ENCODE measurements around the gene FAM13A. TPM values are rescaled to one million over a fixed set of nuclear protein-coding genes. Genes with fewer than 3 reads are reported as not detected.
A peak's percentile ranks its signal among the peaks of the same experiment; 100 is the strongest.

FAM13A gene
- total and polyA plus RNA-seq, 10 of the 15 experiments (the other 5 are each of a cell fraction or from before 2014, with no cell fraction given): 0.05 to 1.8 (median 0.27) TPM; not detected in 1

DNA sequence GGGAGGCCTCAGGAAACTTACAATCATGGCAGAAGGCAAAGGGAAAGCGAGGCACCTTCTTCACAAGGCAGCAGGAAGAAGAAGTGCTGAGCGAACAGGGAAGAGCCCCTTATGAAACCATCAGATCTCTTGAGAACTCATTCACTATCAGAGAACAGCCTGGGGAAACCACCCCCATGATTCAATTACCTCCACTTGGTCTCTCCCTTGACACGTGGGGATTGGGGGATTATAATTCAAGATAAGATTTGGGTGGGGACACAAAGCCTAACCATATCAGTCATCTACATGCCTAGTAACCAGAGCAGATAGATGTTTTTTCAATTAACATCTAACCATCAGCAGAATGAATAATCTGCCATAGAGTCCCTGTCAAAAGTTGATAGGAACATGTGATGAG lies 30.4 kb downstream of the FAM13A start (continued):
- TF ChIP-seq, protein P1, sequence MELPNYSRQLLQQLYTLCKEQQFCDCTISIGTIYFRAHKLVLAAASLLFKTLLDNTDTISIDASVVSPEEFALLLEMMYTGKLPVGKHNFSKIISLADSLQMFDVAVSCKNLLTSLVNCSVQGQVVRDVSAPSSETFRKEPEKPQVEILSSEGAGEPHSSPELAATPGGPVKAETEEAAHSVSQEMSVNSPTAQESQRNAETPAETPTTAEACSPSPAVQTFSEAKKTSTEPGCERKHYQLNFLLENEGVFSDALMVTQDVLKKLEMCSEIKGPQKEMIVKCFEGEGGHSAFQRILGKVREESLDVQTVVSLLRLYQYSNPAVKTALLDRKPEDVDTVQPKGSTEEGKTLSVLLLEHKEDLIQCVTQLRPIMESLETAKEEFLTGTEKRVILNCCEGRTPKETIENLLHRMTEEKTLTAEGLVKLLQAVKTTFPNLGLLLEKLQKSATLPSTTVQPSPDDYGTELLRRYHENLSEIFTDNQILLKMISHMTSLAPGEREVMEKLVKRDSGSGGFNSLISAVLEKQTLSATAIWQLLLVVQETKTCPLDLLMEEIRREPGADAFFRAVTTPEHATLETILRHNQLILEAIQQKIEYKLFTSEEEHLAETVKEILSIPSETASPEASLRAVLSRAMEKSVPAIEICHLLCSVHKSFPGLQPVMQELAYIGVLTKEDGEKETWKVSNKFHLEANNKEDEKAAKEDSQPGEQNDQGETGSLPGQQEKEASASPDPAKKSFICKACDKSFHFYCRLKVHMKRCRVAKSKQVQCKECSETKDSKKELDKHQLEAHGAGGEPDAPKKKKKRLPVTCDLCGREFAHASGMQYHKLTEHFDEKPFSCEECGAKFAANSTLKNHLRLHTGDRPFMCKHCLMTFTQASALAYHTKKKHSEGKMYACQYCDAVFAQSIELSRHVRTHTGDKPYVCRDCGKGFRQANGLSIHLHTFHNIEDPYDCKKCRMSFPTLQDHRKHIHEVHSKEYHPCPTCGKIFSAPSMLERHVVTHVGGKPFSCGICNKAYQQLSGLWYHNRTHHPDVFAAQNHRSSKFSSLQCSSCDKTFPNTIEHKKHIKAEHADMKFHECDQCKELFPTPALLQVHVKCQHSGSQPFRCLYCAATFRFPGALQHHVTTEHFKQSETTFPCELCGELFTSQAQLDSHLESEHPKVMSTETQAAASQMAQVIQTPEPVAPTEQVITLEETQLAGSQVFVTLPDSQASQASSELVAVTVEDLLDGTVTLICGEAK (IDR thresholded peaks at IDR 0.05; ENCODE audit: borderline replicate concordance): no peak
- TF ChIP-seq MYC (IDR thresholded peaks at IDR 0.05; ENCODE audit: insufficient read depth, insufficient read length, insufficient replicate concordance, low read length, severe bottlenecking) (no peak), RUNX3 (IDR thresholded peaks at IDR 0.05; ENCODE audit: low read length) (no peak), JUND (IDR thresholded peaks at IDR 0.05; ENCODE audit: low read depth, low read length) (no peak), POLR2AphosphoS2 (IDR thresholded peaks at IDR 0.05; ENCODE audit: low read depth, low read length) (no peak)

DNA sequence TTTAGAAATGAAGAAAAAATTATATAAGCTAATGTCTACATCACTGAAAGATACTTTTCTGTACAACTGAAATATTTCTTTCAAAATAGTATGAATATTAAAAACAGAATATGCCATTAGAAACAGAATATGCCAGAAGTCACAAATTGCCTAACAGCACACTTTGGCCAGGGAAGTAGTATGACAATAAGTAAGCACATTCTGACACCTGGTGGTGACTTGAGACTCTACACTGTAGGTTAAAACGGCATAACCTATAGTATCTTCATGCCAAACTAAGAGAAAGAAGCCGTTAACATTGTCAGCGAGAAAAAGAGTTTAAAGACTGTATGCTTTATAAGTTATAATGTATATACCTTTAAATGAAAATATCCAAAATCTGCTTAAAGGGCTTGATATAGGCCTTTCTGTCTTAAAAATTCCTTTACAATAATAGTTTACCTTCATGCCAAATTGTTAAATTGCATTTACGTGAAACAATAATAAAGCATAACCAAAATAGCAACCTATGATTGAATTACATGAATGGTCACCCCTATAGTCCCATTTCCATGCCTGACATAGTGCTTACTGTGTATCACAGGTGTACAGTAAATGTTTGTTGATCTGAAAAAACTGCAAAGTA lies 32.8 kb downstream of the FAM13A start:
- CTCF ChIA-PET: interaction anchor here (0.6 to 10.4 kb wide), 57 partner anchors 10 to 805 kb away, joined by 3 to 433 read pairs (median 5); partner anchors contain the start of genes FAM13A, PYURF and TIGD2
- FAIRE-seq (peak; percentile 98), DNase-seq (ENCODE audit: low read depth, low spot score) (peak; percentile 47), ATAC-seq (peak; percentile 99)
- Histone ChIP-seq H4K20me1 (ENCODE audit: control insufficient read depth, insufficient read depth) (no peaks in the 10 kb centered on the region), H3K79me2 (ENCODE audit: control insufficient read depth, insufficient read depth, low read length) (no peaks in the 10 kb centered on the region), H3K9me3 (replicated peaks; ENCODE audit: control insufficient read depth, insufficient read depth, low read length) (no peaks in the 10 kb centered on the region), H3K4me3 (no peak overlapping the region), H3K36me3 (ENCODE audit: control insufficient read depth in 2 of 2, insufficient read depth in 2 of 2, low read length in 1 of 2) (no peaks in the 10 kb centered on the region), H3K9ac (ENCODE audit: control insufficient read depth, insufficient read depth, low read length) (no peak overlapping the region), H2AFZ (ENCODE audit: control insufficient read depth, low read depth, low read length) (no peak overlapping the region), H3K27me3 (replicated peaks in 1 of 2; ENCODE audit: control insufficient read depth in 2 of 2, insufficient read depth in 2 of 2, low read length in 1 of 2) (no peaks in the 10 kb centered on the region), H3K27ac (ENCODE audit: control insufficient read depth, insufficient read depth) (no peak overlapping the region), H3K4me1 (ENCODE audit: control insufficient read depth, insufficient read depth, low read length) (no peaks in the 10 kb centered on the region), H3K4me2 (ENCODE audit: control insufficient read depth, insufficient read depth) (no peak overlapping the region)
- 25% methylated on average over 4 of the region's 4 CpGs for WGBS (ENCODE audit: insufficient coverage, insufficient replicate concordance, low lambda C conversion rate, missing lambda C conversion rate)
- BruUV-seq (replicated peaks): no TSS peak
- SMC1A ChIA-PET (ENCODE audit: uncharacterized antibody, unreplicated experiment): interaction anchor here (0.6 to 10.4 kb wide), 52 partner anchors 10 to 806 kb away, joined by 3 to 401 read pairs (median 5); partner anchors contain the start of genes FAM13A and PYURF
- in situ Hi-C loops (cut with MboI) (loop anchor here (5.0 kb wide), 2 partner anchors 207 to 497 kb away; no protein-coding TSS in a partner anchor), intact Hi-C loops (cut with micrococcal nuclease; ENCODE audit: unreplicated experiment) (loop anchor here (1.0 to 5.0 kb wide), 5 partner anchors 87 to 807 kb away; partner anchors contain the start of gene TIGD2)
- RAD21 ChIA-PET (ENCODE audit: unreplicated experiment): interaction anchor here (0.6 to 7.4 kb wide), 36 partner anchors 10 to 805 kb away, joined by 3 to 263 read pairs (median 6); partner anchors contain the start of genes FAM13A, HERC6, PYURF and TIGD2
- POLR2A ChIA-PET: interaction anchor here (1.0 to 3.4 kb wide), 2 partner anchors 203 to 206 kb away, joined by 7 to 15 read pairs; no protein-coding TSS in a partner anchor
- TF ChIP-seq JUNB (IDR thresholded peaks at IDR 0.05): no peak
- TF ChIP-seq NFYA (IDR thresholded peaks at IDR 0.05; ENCODE audit: borderline replicate concordance, low read depth, low read length): no peak
- TF ChIP-seq RAD21 (IDR thresholded peaks at IDR 0.05; ENCODE audit: insufficient read depth, low read depth, low read length): peak; percentile 93
- TF ChIP-seq BHLHE40 (IDR thresholded peaks at IDR 0.05; ENCODE audit: borderline replicate concordance in 1 of 2, low read depth in 2 of 2, low read length in 1 of 2): no peak
- no peak for TF ChIP-seq DPF2 (IDR thresholded peaks at IDR 0.05)
- TF ChIP-seq TBL1XR1 (IDR thresholded peaks at IDR 0.05; ENCODE audit: low read depth, low read length): no peak
- no peak for TF ChIP-seq STAT1 (conservative IDR thresholded peaks at IDR 0.05)
- no peak for TF ChIP-seq MTA2 (IDR thresholded peaks at IDR 0.05; ENCODE audit: low read depth)
- no peak for TF ChIP-seq RAD51 (IDR thresholded peaks at IDR 0.05)
- TF ChIP-seq BRCA1 (IDR thresholded peaks at IDR 0.05; ENCODE audit: low read depth, low read length): no peak
- no peak for TF ChIP-seq FOXK2 (IDR thresholded peaks at IDR 0.05)
- TF ChIP-seq, protein P2, sequence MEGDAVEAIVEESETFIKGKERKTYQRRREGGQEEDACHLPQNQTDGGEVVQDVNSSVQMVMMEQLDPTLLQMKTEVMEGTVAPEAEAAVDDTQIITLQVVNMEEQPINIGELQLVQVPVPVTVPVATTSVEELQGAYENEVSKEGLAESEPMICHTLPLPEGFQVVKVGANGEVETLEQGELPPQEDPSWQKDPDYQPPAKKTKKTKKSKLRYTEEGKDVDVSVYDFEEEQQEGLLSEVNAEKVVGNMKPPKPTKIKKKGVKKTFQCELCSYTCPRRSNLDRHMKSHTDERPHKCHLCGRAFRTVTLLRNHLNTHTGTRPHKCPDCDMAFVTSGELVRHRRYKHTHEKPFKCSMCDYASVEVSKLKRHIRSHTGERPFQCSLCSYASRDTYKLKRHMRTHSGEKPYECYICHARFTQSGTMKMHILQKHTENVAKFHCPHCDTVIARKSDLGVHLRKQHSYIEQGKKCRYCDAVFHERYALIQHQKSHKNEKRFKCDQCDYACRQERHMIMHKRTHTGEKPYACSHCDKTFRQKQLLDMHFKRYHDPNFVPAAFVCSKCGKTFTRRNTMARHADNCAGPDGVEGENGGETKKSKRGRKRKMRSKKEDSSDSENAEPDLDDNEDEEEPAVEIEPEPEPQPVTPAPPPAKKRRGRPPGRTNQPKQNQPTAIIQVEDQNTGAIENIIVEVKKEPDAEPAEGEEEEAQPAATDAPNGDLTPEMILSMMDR (IDR thresholded peaks at IDR 0.05 in 2 of 3, conservative IDR thresholded peaks at IDR 0.05 in 1 of 3; ENCODE audit: control insufficient read depth in 2 of 3, extremely low read depth in 1 of 3, insufficient read depth in 1 of 3, low read depth in 3 of 3, low read length in 3 of 3): peak; percentile 61 to 83 (median 62); a peak in 5 of 6 replicates

Data from GM12878 (cell line).